Measurements from ENCODE around the gene IL20RA.

DNA sequence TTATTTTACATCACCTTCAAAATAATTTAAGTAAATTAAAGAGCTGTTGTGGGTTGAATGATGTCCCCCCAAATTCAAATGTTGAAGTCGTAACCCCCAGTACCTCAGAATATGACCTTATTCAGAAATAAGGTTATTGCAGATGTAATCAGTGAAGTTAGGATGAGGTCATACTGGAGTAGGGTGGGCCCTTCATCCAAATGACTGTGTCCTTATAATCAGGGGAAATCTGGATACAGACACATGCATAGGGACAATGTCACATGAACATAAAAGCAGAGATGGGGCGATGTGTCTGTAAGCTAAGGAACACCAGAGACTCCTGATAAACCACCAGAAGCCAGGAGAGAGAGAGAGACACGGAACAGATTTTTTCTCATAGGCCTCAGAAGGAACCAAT lies 13.3 kb upstream of the IL20RA start:
- TF ChIP-seq, protein P1, sequence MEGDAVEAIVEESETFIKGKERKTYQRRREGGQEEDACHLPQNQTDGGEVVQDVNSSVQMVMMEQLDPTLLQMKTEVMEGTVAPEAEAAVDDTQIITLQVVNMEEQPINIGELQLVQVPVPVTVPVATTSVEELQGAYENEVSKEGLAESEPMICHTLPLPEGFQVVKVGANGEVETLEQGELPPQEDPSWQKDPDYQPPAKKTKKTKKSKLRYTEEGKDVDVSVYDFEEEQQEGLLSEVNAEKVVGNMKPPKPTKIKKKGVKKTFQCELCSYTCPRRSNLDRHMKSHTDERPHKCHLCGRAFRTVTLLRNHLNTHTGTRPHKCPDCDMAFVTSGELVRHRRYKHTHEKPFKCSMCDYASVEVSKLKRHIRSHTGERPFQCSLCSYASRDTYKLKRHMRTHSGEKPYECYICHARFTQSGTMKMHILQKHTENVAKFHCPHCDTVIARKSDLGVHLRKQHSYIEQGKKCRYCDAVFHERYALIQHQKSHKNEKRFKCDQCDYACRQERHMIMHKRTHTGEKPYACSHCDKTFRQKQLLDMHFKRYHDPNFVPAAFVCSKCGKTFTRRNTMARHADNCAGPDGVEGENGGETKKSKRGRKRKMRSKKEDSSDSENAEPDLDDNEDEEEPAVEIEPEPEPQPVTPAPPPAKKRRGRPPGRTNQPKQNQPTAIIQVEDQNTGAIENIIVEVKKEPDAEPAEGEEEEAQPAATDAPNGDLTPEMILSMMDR (IDR thresholded peaks at IDR 0.05; ENCODE audit: low read depth, low read length, poor library complexity, severe bottlenecking), result no peak
- no peak for TF ChIP-seq EZH2phosphoT487 (IDR thresholded peaks at IDR 0.05; ENCODE audit: borderline replicate concordance, low read length)
